Vagina (tissue), 2 donors: ENCODE measurements around the gene MYBPH. TPM values are rescaled to one million over a fixed set of nuclear protein-coding genes. Genes with fewer than 3 reads are reported as not detected.
A peak's percentile ranks its signal among the peaks of the same experiment; 100 is the strongest.

Experiments
- DNase-seq, 2 donors: peaks; one replicate each; pipeline ENCODE4 v3.0.0-alpha.2; 2017; ENCODE audit errors: extremely low spot score in 2 of 2
- H3K27ac ChIP-seq: fragments of 200-600 bp; sonication (generic); one replicate; pipeline ENCODE4 v1.5.1; 2019
- H3K27me3 ChIP-seq: fragments of 200-600 bp; sonication (generic); one replicate; pipeline ENCODE4 v1.5.1; 2019
- H3K36me3 ChIP-seq, 2 donors: fragments of 200-600 bp; sonication (generic); one replicate each; pipeline ENCODE4 v1.5.1; 2017 to 2019
- H3K4me1 ChIP-seq: fragments of 200-600 bp; sonication (generic); one replicate; pipeline ENCODE4 v1.5.1; 2019
- H3K4me3 ChIP-seq, 2 donors: fragments of 200-600 bp; sonication (generic); 1 replicate in 1 of 2; 2 replicates in 1 of 2; pipeline ENCODE4 v1.5.1; 2016 to 2019
- H3K9me3 ChIP-seq: fragments of 200-600 bp; sonication (generic); one replicate; pipeline ENCODE4 v1.5.1; 2019
- POLR2A ChIP-seq, 2 donors: fragments of 450-650 bp; IDR thresholded peaks; one replicate each; pipeline ENCODE4 v1.6.1; 2017; ENCODE audit warnings: antibody characterized with exemption in 2 of 2, mild to moderate bottlenecking in 2 of 2, moderate library complexity in 2 of 2
- POLR2AphosphoS5 ChIP-seq, 2 donors: sonication (generic); formaldehyde crosslinking; IDR thresholded peaks; one replicate each; pipeline ENCODE4 v1.9.0; 2017; ENCODE audit warnings: antibody characterized with exemption in 2 of 2, mild to moderate bottlenecking in 2 of 2, low read depth in 1 of 2; ENCODE audit not compliant: insufficient read depth in 1 of 2
- intact Hi-C: fragments of 100-400 bp; cut with DNase I; formaldehyde crosslinking; loops from one replicate; pipeline ENCODE4 v1.15.1; 2023
- total RNA-seq: library from RNA; depleted of rRNA; stranded (reverse); fragments of >200 nt; gene quantifications from one replicate; pipeline ENCODE4 v1.2.3, GENCODE V29; 2016
- TF ChIP-seq, protein P1 (sequence below), 3 experiments: fragments of 450-650 bp in 2 of 3; fragments of 200-600 bp in 1 of 3; sonication (generic) in 1 of 3; IDR thresholded peaks; one replicate each; pipeline ENCODE4 v1.5.1; 2017 to 2019; ENCODE audit warnings: antibody characterized with exemption in 3 of 3, mild to moderate bottlenecking in 2 of 3, moderate library complexity in 2 of 3

MYBPH gene
- total RNA-seq, 1 donor from 2014 or later, result not detected

DNA sequence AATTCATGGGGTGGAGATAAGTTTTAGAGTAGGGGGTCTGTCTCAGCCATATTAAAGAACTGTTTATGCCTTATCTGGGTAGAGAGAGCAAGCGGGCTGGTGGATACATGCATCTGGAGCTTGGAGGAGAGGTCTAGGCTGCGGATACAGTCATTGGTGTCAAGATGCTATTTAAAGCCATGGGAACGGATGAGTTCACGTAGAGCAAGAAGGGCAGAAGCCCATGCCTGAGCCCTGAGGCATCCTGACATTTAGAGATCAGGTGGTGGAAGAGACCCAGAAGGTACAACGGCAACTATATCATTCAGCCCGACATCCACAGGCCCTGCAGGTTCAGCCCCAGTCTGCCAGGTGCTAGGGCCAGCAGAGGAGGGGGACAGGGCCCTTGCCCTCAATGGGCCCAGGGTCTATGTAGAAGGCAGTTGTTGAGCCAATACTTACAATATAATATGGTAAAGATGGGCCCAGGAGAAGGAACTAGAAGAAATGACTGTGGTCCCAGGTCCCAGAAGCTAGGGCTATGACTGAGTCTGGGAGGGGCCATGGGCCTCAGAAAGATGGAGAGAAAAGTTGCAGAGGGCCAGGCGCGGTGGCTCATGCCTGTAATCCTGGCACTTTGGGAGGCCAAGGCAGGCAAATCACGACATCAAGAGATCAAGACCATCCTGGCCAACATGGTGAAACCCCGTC is 26.0 kb upstream of the MYBPH start:
- Histone ChIP-seq H3K4me3 (no peak overlapping the region), H3K4me1 (peaks cover 34% of the 10 kb centered on the region)
- TF ChIP-seq, protein P1, sequence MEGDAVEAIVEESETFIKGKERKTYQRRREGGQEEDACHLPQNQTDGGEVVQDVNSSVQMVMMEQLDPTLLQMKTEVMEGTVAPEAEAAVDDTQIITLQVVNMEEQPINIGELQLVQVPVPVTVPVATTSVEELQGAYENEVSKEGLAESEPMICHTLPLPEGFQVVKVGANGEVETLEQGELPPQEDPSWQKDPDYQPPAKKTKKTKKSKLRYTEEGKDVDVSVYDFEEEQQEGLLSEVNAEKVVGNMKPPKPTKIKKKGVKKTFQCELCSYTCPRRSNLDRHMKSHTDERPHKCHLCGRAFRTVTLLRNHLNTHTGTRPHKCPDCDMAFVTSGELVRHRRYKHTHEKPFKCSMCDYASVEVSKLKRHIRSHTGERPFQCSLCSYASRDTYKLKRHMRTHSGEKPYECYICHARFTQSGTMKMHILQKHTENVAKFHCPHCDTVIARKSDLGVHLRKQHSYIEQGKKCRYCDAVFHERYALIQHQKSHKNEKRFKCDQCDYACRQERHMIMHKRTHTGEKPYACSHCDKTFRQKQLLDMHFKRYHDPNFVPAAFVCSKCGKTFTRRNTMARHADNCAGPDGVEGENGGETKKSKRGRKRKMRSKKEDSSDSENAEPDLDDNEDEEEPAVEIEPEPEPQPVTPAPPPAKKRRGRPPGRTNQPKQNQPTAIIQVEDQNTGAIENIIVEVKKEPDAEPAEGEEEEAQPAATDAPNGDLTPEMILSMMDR (IDR thresholded peaks at IDR 0.05), result no peak
- TF ChIP-seq POLR2A (IDR thresholded peaks at IDR 0.05) (no peak), POLR2AphosphoS5 (IDR thresholded peaks at IDR 0.05; ENCODE audit: insufficient read depth in 1 of 2, low read depth in 1 of 2) (no peak)

DNA sequence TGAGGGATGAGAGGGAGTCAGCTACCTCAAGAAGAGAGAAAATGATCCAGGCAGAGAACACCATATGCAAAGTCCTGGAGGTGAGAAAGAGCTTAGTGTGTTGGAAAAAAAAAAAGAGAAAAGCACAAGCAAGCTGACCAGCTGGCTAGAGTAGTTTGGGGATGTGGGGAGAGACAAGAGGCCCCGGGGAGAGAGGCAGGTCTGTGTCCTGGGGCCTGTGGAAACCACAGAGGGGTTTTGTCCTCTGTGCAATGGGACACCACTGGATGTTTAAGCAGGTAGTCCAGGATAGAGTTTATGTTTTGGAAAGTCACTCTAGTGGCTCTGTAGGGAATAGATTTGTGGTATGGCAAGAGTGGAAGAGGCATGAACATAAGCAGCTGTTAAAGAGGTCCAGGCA is 25.3 kb upstream of the MYBPH start:
- Histone ChIP-seq H3K4me1 (peaks cover 34% of the 10 kb centered on the region), H3K27me3 (no peaks in the 10 kb centered on the region), H3K9me3 (no peaks in the 10 kb centered on the region), H3K36me3 (no peaks in the 10 kb centered on the region), H3K4me3 (no peak overlapping the region), H3K27ac (peak overlapping the region; percentile 70)
- intact Hi-C loops, result no loop called here
- no peak for DNase-seq
- no peak for TF ChIP-seq POLR2A (IDR thresholded peaks at IDR 0.05)
- no peak for TF ChIP-seq POLR2AphosphoS5 (IDR thresholded peaks at IDR 0.05; ENCODE audit: insufficient read depth in 1 of 2, low read depth in 1 of 2)
- TF ChIP-seq, protein P1 (IDR thresholded peaks at IDR 0.05), result no peak

More for the DNA sequence above, 26.0 kb upstream of the MYBPH start:
- H3K27ac ChIP-seq, result peak overlapping the region; percentile 70
- intact Hi-C loops, result no loop called here
- no peak for DNase-seq
- H3K36me3 ChIP-seq, result no peaks in the 10 kb centered on the region
- H3K27me3 ChIP-seq, result no peaks in the 10 kb centered on the region
- no peaks in the 10 kb centered on the region for H3K9me3 ChIP-seq

DNA sequence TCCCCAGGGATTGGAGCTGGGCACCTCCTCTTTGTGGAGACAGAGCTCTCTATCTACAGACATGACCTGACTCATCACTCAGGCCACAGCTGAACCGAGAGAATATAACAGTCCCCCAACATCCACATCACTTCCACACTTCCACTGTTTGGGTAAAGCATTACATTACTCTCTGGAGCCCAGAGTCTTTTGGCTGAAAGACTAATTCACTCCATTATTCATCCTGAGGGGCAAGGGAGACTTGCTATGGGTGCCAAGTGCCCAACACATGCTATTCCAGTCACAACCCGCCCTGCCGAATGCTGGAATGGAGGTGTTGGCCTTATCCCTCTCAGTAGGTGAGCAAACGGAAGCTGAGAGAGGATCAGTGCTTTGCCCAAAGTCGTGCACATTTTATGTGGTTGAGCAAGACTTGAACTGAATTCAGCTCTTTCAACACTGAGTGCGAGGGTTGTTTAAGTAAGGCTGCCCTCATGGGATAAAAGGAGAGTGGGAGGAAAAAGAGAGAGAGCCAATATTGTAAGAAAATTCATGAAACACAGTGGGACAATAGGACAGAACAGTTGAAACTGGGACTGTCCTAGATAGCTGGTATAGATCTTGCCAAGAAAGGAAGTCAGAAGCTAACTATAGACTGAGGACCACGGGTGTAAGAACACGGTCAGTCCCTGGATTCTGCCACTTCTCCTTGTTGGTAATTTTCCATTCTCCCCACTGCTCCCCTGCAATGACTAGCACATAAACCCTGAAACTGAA is 24.4 kb upstream of the MYBPH start:
- peak overlapping the region; percentile 70 for H3K27ac ChIP-seq
- intact Hi-C loops, result no loop called here
- no peak for DNase-seq
- H3K36me3 ChIP-seq, result no peaks in the 10 kb centered on the region
- H3K9me3 ChIP-seq, result no peaks in the 10 kb centered on the region
- H3K27me3 ChIP-seq, result no peaks in the 10 kb centered on the region
- peak; percentile 27 to 55 for TF ChIP-seq POLR2AphosphoS5 (IDR thresholded peaks at IDR 0.05; ENCODE audit: insufficient read depth in 1 of 2, low read depth in 1 of 2)
- TF ChIP-seq, protein P1 (IDR thresholded peaks at IDR 0.05), result no peak
- H3K4me3 ChIP-seq, result no peak overlapping the region
- H3K4me1 ChIP-seq, result peaks cover 34% of the 10 kb centered on the region

DNA sequence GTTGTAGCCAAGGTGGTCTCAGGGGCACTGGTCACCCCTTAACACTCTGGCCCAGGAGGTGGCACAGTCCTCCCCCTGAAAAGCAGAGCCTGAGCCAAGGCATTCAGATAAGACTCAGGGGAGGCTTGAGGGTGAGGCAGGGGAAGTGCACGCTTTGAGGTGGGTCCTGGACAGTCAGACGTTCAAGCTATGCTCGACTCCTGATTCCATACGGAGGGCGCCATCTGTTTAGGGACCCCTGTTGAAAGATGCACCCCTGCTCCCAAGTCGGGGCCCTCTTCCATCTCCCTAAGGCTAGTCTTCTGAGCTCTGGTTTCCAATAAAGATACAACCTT is 23.8 kb upstream of the MYBPH start:
- Histone ChIP-seq H3K27ac (peak overlapping the region; percentile 70), H3K4me1 (peaks cover 34% of the 10 kb centered on the region), H3K36me3 (no peaks in the 10 kb centered on the region), H3K27me3 (no peaks in the 10 kb centered on the region), H3K4me3 (no peak overlapping the region), H3K9me3 (no peaks in the 10 kb centered on the region)
- DNase-seq, result no peak
- intact Hi-C loops, result no loop called here
- TF ChIP-seq POLR2A (IDR thresholded peaks at IDR 0.05) (no peak), POLR2AphosphoS5 (IDR thresholded peaks at IDR 0.05; ENCODE audit: insufficient read depth in 1 of 2, low read depth in 1 of 2) (no peak)
- TF ChIP-seq, protein P1 (IDR thresholded peaks at IDR 0.05), result no peak

DNA sequence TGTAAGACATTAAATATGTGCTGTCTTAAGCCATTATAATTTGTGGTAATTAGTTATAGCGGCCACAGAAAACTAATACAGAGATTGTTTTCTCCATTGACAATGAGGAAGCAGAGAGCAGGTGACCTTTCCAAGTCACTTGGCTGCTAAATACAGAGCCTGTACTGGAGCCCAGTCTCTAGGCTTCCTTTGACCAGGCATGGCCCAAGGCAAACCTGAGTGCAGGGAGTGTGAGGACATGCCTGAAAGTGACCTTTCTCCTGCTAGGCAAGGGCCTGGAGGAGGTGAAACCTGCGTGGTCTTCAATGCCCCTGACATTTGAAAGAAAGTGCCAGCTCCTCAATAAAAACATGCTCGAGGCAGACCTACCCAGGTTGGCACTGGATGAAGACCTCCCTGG is 23.4 kb upstream of the MYBPH start:
- H3K36me3 ChIP-seq, result no peaks in the 10 kb centered on the region
- TF ChIP-seq POLR2AphosphoS5 (IDR thresholded peaks at IDR 0.05; ENCODE audit: insufficient read depth in 1 of 2, low read depth in 1 of 2) (no peak), POLR2A (IDR thresholded peaks at IDR 0.05) (no peak)
- TF ChIP-seq, protein P1 (IDR thresholded peaks at IDR 0.05), result no peak
- no peaks in the 10 kb centered on the region for H3K9me3 ChIP-seq
- DNase-seq, result no peak
- peak overlapping the region; percentile 70 for H3K27ac ChIP-seq
- peaks cover 34% of the 10 kb centered on the region for H3K4me1 ChIP-seq
- intact Hi-C loops, result no loop called here
- no peaks in the 10 kb centered on the region for H3K27me3 ChIP-seq
- no peak overlapping the region for H3K4me3 ChIP-seq
